ENCODE measurements around the gene DLGAP1. TPM values are rescaled to one million over a fixed set of nuclear protein-coding genes. Genes with fewer than 3 reads are reported as not detected.

Gene DLGAP1
- total and polyA plus RNA-seq, 7 donors = 0.13 to 2.6 (median 1.3) TPM; not detected in 1

DNA sequence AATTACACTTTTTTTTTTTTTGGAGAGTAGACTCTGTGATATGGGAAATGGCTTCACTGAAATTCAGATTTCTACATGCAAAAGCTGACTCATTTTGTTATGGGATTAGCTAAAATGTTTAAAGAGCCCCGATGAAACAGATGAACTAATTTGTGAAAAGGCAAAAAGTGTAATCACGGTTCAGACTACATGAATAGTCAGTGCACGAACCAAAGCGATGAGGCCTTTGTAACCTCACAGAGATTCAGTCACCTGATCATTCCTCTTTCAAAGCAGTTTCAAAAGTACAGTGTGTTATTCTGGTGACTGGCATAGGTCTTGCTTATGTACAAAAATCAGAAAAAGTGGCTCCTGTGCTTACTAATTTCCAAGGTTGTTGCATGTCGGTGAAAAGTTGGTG, 960.5 kb downstream of the DLGAP1 start:
- 90 to 96% methylated on average over 5 of the region's 5 CpGs for WGBS, 2 donors
- H3K36me3 ChIP-seq = no peaks in the 10 kb centered on the region
- no peak for DNase-seq
- H3K9me3 ChIP-seq = no peaks in the 10 kb centered on the region
- peaks cover 0 to 9% (median 5%) of the 10 kb centered on the region in 4 donors for H3K4me1 ChIP-seq
- H3K4me3 ChIP-seq = no peak overlapping the region
- intact Hi-C loops (cut with DNase I) = no loop called here
- no peaks in the 10 kb centered on the region for H3K27me3 ChIP-seq
- H3K27ac ChIP-seq = no peak overlapping the region
- TF ChIP-seq POLR2A (IDR thresholded peaks at IDR 0.05) (no peak), EP300 (IDR thresholded peaks at IDR 0.05) (no peak), POLR2AphosphoS5 (IDR thresholded peaks at IDR 0.05) (no peak)
- TF ChIP-seq, protein P1, sequence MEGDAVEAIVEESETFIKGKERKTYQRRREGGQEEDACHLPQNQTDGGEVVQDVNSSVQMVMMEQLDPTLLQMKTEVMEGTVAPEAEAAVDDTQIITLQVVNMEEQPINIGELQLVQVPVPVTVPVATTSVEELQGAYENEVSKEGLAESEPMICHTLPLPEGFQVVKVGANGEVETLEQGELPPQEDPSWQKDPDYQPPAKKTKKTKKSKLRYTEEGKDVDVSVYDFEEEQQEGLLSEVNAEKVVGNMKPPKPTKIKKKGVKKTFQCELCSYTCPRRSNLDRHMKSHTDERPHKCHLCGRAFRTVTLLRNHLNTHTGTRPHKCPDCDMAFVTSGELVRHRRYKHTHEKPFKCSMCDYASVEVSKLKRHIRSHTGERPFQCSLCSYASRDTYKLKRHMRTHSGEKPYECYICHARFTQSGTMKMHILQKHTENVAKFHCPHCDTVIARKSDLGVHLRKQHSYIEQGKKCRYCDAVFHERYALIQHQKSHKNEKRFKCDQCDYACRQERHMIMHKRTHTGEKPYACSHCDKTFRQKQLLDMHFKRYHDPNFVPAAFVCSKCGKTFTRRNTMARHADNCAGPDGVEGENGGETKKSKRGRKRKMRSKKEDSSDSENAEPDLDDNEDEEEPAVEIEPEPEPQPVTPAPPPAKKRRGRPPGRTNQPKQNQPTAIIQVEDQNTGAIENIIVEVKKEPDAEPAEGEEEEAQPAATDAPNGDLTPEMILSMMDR (IDR thresholded peaks at IDR 0.05) = no peak

DNA sequence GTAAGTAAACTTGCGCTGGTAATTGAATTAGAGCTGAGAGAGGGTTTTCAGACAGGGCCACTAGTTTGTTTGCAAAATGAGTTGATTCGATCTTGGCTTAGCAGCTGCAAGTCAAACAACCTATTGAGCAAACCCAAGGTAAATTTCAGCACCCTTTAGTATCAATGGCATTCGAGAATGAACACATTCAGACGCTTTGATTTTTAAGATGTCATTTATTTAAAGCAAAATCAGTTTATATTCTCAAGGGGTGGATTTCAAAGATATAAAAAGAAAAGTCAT, 960.9 kb downstream of the DLGAP1 start:
- 93% methylated on average over 4 of the region's 4 CpGs for WGBS, 2 donors
- Histone ChIP-seq H3K9me3 (no peaks in the 10 kb centered on the region), H3K27me3 (no peaks in the 10 kb centered on the region), H3K4me3 (no peak overlapping the region), H3K27ac (no peak overlapping the region), H3K36me3 (no peaks in the 10 kb centered on the region), H3K4me1 (peaks cover 0 to 5% (median under 1%) of the 10 kb centered on the region in 4 donors)
- intact Hi-C loops (cut with DNase I) = no loop called here
- DNase-seq = no peak
- TF ChIP-seq EP300 (IDR thresholded peaks at IDR 0.05) (no peak), POLR2AphosphoS5 (IDR thresholded peaks at IDR 0.05) (no peak), POLR2A (IDR thresholded peaks at IDR 0.05) (no peak)
- TF ChIP-seq, protein P1 (IDR thresholded peaks at IDR 0.05) = no peak

DNA sequence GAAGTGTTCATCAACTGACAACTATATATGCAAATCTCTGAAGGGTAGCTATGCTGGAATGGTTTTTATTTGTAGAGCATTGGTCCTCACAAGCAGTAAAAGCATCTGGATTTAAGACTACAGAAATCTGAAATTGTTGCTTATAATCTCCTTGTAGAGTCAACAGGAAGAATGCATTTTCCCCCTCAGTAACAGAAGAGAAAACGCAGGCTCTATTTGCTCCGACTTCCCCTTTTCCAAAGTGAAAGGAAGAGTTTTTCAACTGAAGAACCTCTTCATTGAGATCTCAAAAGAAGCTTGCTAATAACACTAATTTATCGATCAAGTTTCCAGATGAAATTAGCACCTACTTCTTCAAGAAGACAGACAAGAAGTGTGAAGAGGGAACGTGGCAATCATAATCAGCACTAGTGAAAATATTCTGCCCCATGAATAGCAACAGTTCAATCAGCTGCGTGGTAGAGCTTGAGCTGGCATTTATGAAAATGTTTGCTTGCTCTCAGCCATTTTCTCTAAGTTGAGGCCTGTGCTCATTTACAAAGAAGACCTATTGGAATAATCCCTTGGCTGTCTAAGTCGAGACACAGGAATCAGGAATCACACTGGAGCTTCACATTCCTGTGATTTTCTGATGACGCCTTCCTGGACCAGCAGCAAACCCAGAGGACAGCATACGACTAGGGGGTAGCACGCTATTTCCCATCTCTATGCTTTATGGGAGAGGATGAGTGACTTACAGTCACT, 961.4 kb downstream of the DLGAP1 start:
- Histone ChIP-seq H3K9me3 (no peaks in the 10 kb centered on the region), H3K27ac (no peak overlapping the region), H3K27me3 (no peaks in the 10 kb centered on the region), H3K36me3 (no peaks in the 10 kb centered on the region), H3K4me1 (no peaks in the 10 kb centered on the region), H3K4me3 (peak overlapping the region in 1 of 4 donors; percentile 3)
- 74 to 89% methylated on average over 9 of the region's 9 CpGs for WGBS, 2 donors
- no peak for TF ChIP-seq EP300 (IDR thresholded peaks at IDR 0.05)
- TF ChIP-seq, protein P1 (IDR thresholded peaks at IDR 0.05) = no peak
- no peak for TF ChIP-seq POLR2A (IDR thresholded peaks at IDR 0.05)
- intact Hi-C loops (cut with DNase I) = no loop called here
- DNase-seq = no peak

DNA sequence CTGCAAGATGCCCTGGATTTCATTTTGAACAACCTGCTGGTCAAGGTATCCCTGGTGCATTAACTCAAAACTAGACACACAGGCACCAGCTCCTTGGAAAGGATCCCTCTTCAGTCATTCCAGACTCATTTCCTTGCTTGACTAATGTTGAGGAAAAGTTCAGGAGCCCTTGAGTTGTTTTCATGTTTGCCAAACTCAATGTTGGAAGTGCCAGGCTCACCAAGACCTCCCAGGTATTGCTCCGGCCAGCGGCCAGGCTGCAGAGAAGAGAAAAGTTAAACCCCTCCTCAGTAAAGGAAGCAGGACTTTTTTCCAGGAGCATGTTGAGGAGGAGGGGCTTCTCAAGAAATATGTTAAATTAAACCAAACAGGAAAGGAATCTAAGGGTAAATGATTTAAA, 962.4 kb downstream of the DLGAP1 start:
- no peak overlapping the region for H3K4me3 ChIP-seq
- no peak for TF ChIP-seq EP300 (IDR thresholded peaks at IDR 0.05)
- TF ChIP-seq POLR2AphosphoS5 (IDR thresholded peaks at IDR 0.05) = no peak
- TF ChIP-seq, protein P1 (IDR thresholded peaks at IDR 0.05) = no peak
- no peak for TF ChIP-seq POLR2A (IDR thresholded peaks at IDR 0.05)
- H3K36me3 ChIP-seq = no peaks in the 10 kb centered on the region
- no peak for DNase-seq
- 95 to 96% methylated on average over 2 of the region's 2 CpGs for WGBS, 2 donors
- no peak overlapping the region for H3K27ac ChIP-seq
- no peaks in the 10 kb centered on the region for H3K4me1 ChIP-seq
- H3K27me3 ChIP-seq = no peaks in the 10 kb centered on the region
- intact Hi-C loops (cut with DNase I) = no loop called here
- no peaks in the 10 kb centered on the region for H3K9me3 ChIP-seq
